ENCODE measurements around the gene RPS21.
"Not testable (repeated sequence)": the region's sequence is repeated elsewhere in the genome, so short reads cannot be mapped to it uniquely, and the experiment has no call there.

The RPS21 gene

GRCh38 chr20:62413025-62413570, 26.2 kb downstream of the RPS21 start:
- no peak for DNase-seq

DNA sequence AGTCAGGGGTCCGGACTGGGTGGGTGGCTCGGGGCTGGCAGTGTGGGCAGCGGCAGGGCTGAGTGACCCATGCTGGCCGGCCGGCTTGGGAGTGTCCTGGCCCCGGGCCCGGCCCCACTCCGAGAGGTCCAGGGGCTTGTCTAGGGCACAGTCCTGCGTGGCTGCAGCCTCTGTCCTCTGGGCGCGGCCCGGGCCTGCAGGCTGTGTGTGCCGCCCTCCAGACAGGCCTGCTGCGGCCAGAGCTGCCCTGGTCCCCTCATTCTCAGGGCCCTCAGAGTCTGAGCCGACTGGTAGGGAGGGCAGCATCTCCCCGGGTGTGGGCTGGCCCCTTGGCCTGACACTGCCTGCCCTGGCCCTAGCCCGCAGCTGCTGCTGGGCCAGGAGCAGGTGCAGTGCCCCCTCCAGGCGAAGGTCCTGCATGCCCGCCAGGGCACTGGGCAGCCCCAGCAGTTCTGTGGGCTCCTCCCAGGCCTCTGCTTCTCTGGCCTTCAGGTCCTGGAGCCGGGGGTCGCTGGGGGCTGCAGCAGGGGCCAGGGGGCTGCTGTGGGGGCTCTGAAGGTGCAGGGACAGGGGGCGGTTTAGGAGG, 27.1 kb downstream of the RPS21 start:
- no peak for DNase-seq

DNA sequence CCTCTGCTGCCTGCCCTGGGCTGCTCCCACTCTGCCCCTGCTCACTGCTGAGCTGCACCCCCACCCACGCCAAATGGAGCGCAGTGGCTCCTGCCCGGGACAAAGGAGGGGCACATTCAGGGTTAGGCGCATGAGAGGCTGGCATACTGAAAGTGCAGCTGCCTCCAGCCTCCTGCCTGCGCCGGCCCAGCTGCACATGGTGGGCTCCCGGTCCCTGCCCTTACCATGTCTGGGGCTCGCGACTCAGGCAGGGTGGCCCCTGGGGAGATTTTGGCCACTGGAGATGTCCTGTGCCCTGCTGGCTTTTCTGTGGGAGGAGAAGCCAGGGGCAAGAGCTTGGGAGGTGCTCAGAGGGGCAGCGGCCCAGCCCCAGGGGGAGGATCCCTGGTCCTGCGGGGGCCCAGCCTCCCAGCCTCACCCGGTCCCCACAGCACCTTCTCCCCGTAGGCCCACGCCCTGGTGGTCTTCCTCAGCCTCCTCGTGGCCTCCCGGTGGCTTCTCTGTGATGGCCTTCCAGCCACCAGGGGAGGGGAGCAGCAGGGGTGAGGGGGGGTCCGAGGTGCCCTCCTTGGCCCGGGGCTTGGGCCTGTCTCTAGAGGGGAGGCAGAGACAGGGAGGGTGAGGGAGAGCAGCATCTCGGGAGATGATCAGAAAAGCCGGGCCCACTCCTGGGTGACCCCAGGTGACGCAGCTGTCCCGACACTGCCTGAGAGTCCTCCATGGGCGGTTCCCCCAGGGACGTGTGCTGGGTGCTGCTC, 28.6 kb downstream of the RPS21 start:
- no peak for DNase-seq

DNA sequence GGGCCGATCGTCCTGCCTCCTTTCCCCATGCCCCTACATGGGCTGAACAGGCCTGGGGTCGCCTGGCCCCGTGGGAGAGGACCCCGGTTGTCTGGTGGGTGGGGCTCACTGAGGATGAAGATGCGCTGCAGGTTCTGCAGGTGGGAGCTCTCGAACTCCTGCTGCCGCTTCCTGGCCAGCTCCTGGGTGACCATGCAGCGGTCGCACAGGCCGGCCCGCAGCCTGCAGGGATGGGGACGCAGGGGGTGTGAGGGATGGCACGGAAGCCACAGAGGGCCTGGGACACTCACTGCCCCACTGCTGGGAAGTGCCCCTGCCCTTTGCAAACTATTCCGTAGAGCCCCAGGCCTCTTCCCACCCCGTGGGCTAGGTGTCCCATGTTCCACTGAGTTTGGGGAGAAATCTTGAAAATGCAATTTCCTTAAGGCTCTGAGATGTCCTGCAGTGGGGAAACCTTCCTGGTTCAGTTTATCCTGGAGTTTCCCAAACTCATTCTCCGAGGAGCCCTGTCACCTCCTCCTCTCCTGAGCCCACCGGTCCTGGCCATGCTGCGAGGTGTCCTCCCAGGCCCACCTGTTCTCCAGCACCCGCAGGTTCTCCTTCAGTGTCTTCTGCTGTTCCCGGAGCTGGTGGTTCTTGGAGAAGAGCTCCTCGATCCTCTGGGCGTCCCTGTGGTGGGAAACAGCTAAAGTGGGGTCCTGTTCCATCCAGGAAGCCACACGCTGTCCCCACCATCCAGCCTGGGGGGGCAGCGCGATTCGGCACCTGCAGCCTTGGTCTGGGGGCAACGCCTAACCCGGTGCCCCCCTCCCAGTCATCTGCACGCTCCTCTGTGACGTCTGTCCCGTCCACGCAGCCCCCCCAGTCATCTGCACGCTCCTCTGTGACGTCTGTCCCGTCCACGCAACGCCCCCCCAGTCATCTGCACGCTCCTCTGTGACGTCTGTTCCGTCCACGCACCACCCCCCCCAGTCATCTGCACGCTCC, 30.0 kb downstream of the RPS21 start:
- DNase-seq, result no peak

GRCh38 chr20:62417981-62418708, 31.2 kb downstream of the RPS21 start:
- no peak for DNase-seq

DNA sequence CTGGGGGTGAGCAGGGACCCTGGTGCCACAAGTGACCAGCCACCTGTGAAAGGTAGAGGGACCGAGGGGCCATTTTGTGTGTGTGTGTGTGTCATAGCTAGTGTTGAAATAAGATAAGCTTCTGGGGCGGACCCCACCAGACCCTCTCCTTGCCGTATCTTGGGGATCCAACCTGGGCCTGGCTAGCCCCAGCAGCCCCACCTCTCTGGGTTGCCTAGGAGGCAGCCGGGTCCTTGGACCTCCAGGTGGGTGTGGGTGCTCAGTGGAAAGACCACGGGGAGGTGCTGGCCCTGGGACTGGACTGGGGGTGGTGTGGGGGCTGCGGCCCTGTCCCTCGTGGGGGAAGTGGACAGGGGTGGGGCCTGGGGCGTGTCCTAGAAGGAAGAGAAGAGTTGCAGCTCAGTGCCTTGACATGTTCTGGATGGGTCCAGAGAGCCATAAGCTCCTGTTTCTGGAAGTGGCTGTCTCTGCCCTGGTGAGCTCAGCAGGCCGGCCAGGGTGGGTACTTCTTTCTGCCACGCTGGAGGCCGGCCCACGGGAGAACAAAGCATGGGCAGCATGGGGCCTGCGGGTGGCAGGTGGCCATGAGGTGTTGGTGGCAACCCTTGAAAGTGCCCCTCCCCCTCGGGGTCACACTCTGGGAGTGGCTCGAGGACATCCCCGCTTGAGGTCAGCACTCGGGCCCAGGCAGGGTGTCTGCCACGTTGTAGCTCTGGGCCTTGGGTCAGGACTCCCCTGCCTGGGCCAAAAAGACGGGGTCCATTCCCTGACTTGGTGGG, 32.0 kb downstream of the RPS21 start:
- no peak for DNase-seq

- DNase-seq, result no peak
Measured at GRCh38 chr20:62419759-62420158, 32.9 kb downstream of the RPS21 start.

DNA sequence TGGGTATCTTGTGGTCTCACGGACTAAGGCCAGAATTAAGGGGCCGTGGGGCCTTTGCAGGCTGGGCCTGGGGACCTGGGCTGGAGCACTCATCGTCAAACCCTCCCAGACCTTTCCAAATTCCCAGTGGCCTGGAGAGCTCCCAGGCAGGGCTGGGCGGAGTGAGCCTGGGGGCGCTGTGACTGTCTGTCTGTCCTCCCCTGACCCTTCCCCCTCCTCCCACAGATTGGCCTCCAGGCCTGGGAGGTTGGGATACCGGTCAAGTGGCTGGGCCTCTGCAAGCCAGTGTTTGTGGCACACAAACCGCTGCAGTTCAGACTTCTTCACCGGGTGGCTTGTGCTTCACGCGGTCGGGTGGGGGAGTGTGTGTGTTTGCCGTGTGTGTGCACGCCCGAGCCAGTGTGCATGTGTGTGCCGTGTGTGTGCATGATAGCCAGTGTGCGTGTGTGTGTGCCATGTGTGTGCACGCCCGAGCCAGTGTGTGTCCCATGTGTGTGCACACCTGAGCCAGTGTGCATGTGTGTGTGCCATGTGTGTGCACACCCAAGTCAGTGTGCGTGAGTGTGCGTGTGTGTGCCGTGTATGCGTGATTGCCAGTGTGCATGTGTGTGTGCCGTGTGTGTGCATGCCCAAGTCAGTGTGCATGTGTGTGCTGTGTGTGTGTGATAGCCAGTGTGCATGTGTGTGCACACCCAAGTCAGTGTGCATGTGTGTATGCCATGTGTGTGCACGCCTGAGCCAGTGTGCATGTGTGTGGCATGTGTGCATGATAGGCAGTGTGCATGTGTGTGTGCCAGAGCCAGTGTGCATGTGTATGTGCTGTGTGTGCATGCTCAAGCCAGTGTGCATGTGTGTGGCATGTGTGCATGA, 34.2 kb downstream of the RPS21 start:
- DNase-seq, result no peak

DNA sequence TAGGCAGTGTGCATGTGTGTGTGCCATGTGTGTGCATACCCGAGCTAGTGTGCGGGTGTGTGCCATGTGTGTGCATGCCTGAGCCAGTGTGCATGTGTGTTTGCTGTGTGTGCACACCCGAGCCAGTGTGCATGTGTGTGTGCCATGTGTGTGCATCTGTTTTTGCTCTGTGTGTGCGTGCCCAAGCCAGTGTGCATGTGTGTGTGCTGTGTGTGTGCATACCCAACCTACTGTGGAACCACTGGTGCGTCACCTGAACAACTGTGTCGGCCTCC, 34.8 kb downstream of the RPS21 start:
- no peak for DNase-seq

- DNase-seq, result no peak
Measured at GRCh38 chr20:62422636-62423325, 35.9 kb downstream of the RPS21 start.

DNA sequence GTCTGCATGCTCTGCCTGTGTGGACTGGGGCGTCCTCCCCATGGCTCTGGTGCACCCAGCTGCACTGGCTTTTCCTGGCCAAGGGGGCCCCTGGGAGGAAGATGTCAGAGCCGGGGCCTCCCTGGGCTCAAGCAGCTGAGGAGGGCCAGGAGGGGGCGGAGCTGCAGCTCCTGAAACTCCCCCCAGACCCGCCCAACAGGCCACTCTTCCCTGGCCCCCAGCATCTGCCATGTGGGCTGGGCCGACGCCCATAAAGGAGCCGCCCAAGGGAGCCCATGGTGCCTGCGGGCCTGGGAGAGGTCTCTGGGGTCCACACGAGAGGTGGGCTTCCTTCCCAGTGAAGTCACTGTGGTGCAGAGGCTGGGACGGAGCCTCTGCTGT, 36.4 kb downstream of the RPS21 start:
- no peak for DNase-seq

GRCh38 chr20:62424249-62425107, 37.6 kb downstream of the RPS21 start:
- DNase-seq, result no peak

DNA sequence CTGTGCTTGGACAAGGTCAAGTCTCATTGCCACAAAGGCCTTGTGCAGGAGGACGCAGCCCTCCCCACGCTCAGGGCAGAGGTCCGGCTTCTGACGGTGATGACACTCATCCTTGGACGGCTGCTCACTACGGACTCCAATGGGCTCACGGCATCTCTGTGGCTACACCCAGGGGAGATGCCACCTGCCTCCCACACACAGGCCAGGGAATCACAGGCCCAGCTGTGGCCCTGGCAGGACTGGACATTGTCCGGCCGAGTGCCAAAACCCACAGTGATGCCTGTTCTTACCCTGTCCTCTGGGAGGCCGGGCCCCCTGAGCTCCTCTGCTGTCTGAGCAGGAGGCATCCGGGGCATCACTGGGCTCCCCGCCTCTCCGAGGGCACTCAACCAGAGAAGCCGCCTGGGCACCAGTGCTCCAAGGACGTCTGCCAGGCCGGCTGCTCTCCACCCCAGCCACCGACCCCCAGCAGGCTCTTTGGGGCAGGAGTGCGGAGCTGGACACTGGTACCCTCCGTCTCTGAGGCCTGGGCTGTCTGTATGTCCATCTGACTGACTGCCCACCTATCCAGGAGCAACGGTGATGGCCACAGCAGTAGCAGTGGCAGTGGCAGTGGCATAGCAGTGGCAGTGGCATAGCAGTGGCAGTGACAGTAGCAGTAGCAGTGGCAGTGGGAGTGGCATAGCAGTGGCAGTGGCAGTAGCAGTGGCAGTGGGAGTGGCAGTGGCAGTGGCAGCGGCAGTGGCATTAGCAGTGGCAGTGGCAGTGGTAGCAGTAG, 38.6 kb downstream of the RPS21 start:
- DNase-seq, result no peak

- not testable (repeated sequence) for DNase-seq
Measured at GRCh38 chr20:62426059-62426348, 39.1 kb downstream of the RPS21 start.

GRCh38 chr20:62426699-62427131, 39.8 kb downstream of the RPS21 start:
- DNase-seq, result no peak

GRCh38 chr20:62427172-62428001, 40.5 kb downstream of the RPS21 start, which contains the start of gene RBBP8NL:
TSS of gene RBBP8NL (minus strand) at chr20:62427539. CDS start at chr20:62419647, 7,892 bp downstream.
- no peak for DNase-seq

DNA sequence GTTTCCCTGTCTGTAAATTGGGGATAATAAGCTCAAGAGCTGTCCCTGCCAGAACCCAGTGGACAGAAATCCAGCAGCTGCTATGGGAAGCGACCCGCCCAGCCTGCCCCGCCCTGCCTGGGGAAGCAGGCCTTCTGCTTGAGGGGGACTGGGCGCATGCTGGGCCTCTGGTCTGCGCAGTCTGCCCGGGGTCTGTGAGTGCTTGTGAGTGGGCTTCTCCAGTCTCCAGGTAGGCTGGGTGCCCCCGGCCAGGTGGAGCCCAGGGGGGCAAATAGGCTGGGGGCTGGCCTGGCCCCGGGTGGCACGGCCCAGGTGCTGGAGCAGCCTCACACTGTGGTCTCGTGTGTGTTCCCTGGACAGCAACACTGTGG, 41.1 kb downstream of the RPS21 start:
- no peak for DNase-seq

Measured in T-helper 9 cell (primary cell).